Measurements from ENCODE around the gene CEP44.

DNA sequence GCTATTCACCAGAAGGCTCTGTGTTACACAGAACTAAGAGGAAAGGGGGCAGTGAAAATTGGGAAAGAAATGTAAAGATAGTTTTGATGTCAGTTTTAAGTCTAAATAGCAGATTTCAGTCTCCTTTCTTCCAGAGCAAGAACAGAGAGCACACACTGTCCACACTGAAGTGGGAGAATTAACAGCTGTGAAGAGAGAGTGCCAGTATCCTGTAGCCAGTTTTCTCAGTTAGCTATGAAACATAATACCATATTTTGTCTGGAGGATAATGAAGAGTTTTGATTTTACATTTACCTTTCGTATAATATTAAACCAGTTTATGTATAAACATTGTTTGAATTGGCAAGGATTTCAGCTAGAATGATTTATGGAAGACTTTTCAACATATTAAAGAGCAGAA is 35.3 kb upstream of the CEP44 start:
- TF ChIP-seq YY1 (IDR thresholded peaks at IDR 0.05; ENCODE audit: insufficient read depth, insufficient read length): no peak
- TF ChIP-seq ZNF274 (IDR thresholded peaks at IDR 0.05; ENCODE audit: low read depth, low read length): no peak

All from NT2/D1 (cell line).